OCI-LY1 (cell line): ENCODE measurements around the gene LAMA4.

Experiments
- H2AFZ ChIP-seq: fragments of 200-600 bp; sonication (generic), shearing (Covaris generic); 2 replicates; pipeline ENCODE4 v1.6.0; 2014; ENCODE audit warnings: antibody characterized with exemption, mild to moderate bottlenecking, low read length
- H3F3A ChIP-seq: fragments of 200-600 bp; sonication (generic), shearing (Covaris generic); 2 replicates; pipeline ENCODE4 v1.6.0; 2014; ENCODE audit warnings: mild to moderate bottlenecking, antibody characterized with exemption, low read length, moderate library complexity; ENCODE audit not compliant: insufficient read depth
- H3K27ac ChIP-seq: fragments of 200-600 bp; sonication (generic); 2 replicates; pipeline ENCODE4 v1.5.1; 2014; ENCODE audit warnings: low read length, mixed run types, mild to moderate bottlenecking, low read depth; ENCODE audit not compliant: poor library complexity, severe bottlenecking
- H3K27me3 ChIP-seq: fragments of 200-600 bp; sonication (generic); 2 replicates; pipeline ENCODE4 v1.6.0; 2014; ENCODE audit warnings: antibody characterized with exemption, mild to moderate bottlenecking, low read length, moderate library complexity; ENCODE audit not compliant: insufficient read depth
- H3K36me3 ChIP-seq: fragments of 200-600 bp; sonication (generic); 2 replicates; pipeline ENCODE4 v1.6.1; 2014; ENCODE audit warnings: mild to moderate bottlenecking, antibody characterized with exemption, low read length, moderate library complexity, mixed read lengths; ENCODE audit not compliant: insufficient read depth
- H3K4me1 ChIP-seq: fragments of 200-600 bp; sonication (generic); 2 replicates; pipeline ENCODE4 v1.5.1; 2014; ENCODE audit warnings: mild to moderate bottlenecking, low read length, moderate library complexity; ENCODE audit not compliant: insufficient read depth, severe bottlenecking
- H3K4me2 ChIP-seq: fragments of 200-600 bp; sonication (generic), shearing (Covaris generic); 2 replicates; pipeline ENCODE4 v1.6.1; 2014; ENCODE audit warnings: low read length
- H3K4me3 ChIP-seq: fragments of 200-600 bp; sonication (generic); 2 replicates; pipeline ENCODE4 v1.5.1; 2014; ENCODE audit warnings: low read length, low read depth, mild to moderate bottlenecking, mixed read lengths; ENCODE audit not compliant: poor library complexity, severe bottlenecking
- H3K79me2 ChIP-seq: fragments of 200-600 bp; shearing (Covaris generic); 2 replicates; pipeline ENCODE4 v1.6.1; 2016; ENCODE audit warnings: mixed run types, low read length, mixed read lengths; ENCODE audit not compliant: insufficient read depth
- H3K9ac ChIP-seq: fragments of 200-600 bp; sonication (generic), shearing (Covaris generic); 2 replicates; pipeline ENCODE4 v1.6.1; 2014; ENCODE audit warnings: mild to moderate bottlenecking, low read length, mixed read lengths
- H3K9me2 ChIP-seq: fragments of 200-600 bp; sonication (generic), shearing (Covaris generic); 2 replicates; pipeline ENCODE4 v1.6.1; 2014; ENCODE audit warnings: low read depth, mild to moderate bottlenecking, low read length, mixed read lengths
- H3K9me3 ChIP-seq: fragments of 200-600 bp; shearing (Covaris generic); 2 replicates; pipeline ENCODE4 v1.6.1; 2014; ENCODE audit warnings: low read length, mixed read lengths
- H4K20me1 ChIP-seq: fragments of 200-600 bp; sonication (generic), shearing (Covaris generic); 2 replicates; pipeline ENCODE4 v1.6.0; 2016; ENCODE audit warnings: mild to moderate bottlenecking, low read length; ENCODE audit not compliant: insufficient read depth
- CTCF ChIP-seq: fragments of 200-600 bp; sonication (generic), shearing (Covaris generic); IDR thresholded peaks from 2 replicates; pipeline ENCODE4 v1.5.1; 2017; ENCODE audit warnings: mild to moderate bottlenecking, antibody characterized with exemption, low read length, moderate library complexity, mixed read lengths
- EZH2 ChIP-seq: fragments of 200-600 bp; sonication (generic), shearing (Covaris generic); IDR thresholded peaks from 2 replicates; pipeline ENCODE4 v1.8.0; 2017; ENCODE audit warnings: borderline replicate concordance, mixed run types, mild to moderate bottlenecking, antibody characterized with exemption, low read length, moderate library complexity, mixed read lengths

LAMA4 gene

GRCh38 chr6:112274774-112275173, 20.4 kb upstream of the LAMA4 start:
- no peak for TF ChIP-seq CTCF
- TF ChIP-seq EZH2: no peak

GRCh38 chr6:112272799-112273198, 18.4 kb upstream of the LAMA4 start:
- H3K79me2 ChIP-seq: no peaks in the 10 kb centered on the region
- no peaks in the 10 kb centered on the region for H4K20me1 ChIP-seq
- H3K27me3 ChIP-seq: no peaks in the 10 kb centered on the region
- no peak overlapping the region for H3K9ac ChIP-seq
- no peak overlapping the region for H2AFZ ChIP-seq
- no peaks in the 10 kb centered on the region for H3K9me2 ChIP-seq
- no peak overlapping the region for H3K4me2 ChIP-seq
- H3K4me1 ChIP-seq: no peaks in the 10 kb centered on the region
- no peaks in the 10 kb centered on the region for H3K36me3 ChIP-seq
- no peaks in the 10 kb centered on the region for H3F3A ChIP-seq
- H3K4me3 ChIP-seq: no peak overlapping the region
- H3K9me3 ChIP-seq: no peaks in the 10 kb centered on the region
- no peak overlapping the region for H3K27ac ChIP-seq
- TF ChIP-seq CTCF (no peak), EZH2 (no peak)

More at GRCh38 chr6:112274774-112275173, 20.4 kb upstream of the LAMA4 start:
- H4K20me1 ChIP-seq: no peaks in the 10 kb centered on the region
- H3K79me2 ChIP-seq: no peaks in the 10 kb centered on the region
- no peaks in the 10 kb centered on the region for H3K9me3 ChIP-seq
- H3K36me3 ChIP-seq: no peaks in the 10 kb centered on the region
- no peak overlapping the region for H3K4me2 ChIP-seq
- no peak overlapping the region for H3K27ac ChIP-seq
- no peak overlapping the region for H3K9ac ChIP-seq
- no peaks in the 10 kb centered on the region for H3K27me3 ChIP-seq
- H2AFZ ChIP-seq: no peak overlapping the region
- no peaks in the 10 kb centered on the region for H3K9me2 ChIP-seq
- H3K4me1 ChIP-seq: no peaks in the 10 kb centered on the region
- H3K4me3 ChIP-seq: no peak overlapping the region
- no peaks in the 10 kb centered on the region for H3F3A ChIP-seq

GRCh38 chr6:112270756-112271155, 16.4 kb upstream of the LAMA4 start:
- Histone ChIP-seq H3K4me1 (no peaks in the 10 kb centered on the region), H3K9me2 (no peaks in the 10 kb centered on the region), H3K9me3 (no peaks in the 10 kb centered on the region), H2AFZ (no peak overlapping the region), H3K79me2 (no peaks in the 10 kb centered on the region), H3K4me3 (no peak overlapping the region), H4K20me1 (no peaks in the 10 kb centered on the region), H3K4me2 (no peak overlapping the region), H3K36me3 (no peaks in the 10 kb centered on the region), H3K27ac (no peak overlapping the region), H3K27me3 (no peaks in the 10 kb centered on the region), H3F3A (no peaks in the 10 kb centered on the region), H3K9ac (no peak overlapping the region)
- TF ChIP-seq CTCF (no peak), EZH2 (no peak)
